HG02938 (cell line): ENCODE data around the gene PIWIL1.

Experiments
- ATAC-seq: cut with Tn5 transposase; IDR thresholded peaks from one replicate; pipeline ENCODE4 v1.9.1; 2021; ENCODE audit warnings: mild to moderate bottlenecking, moderate library complexity; ENCODE audit not compliant: unreplicated experiment

The PIWIL1 gene

GRCh38 chr12:130369816-130370215, 32.1 kb downstream of the PIWIL1 start:
- ATAC-seq = no peak

DNA sequence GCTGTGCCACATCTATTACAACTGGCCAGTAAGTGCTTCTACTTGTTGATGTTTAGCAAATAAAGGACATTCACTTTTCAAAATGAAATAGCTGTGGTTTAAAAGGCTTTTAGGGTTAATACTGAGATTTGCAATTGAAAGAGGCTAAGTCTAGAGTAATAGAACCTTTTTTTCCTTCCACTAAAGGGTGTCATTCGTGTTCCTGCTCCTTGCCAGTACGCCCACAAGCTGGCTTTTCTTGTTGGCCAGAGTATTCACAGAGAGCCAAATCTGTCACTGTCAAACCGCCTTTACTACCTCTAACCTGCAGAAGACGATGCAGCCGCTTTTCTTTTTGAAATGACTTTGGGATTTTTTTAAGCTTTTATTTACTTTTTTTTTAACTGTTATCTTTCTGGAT, 33.6 kb downstream of the PIWIL1 start:
- ATAC-seq = no peak

DNA sequence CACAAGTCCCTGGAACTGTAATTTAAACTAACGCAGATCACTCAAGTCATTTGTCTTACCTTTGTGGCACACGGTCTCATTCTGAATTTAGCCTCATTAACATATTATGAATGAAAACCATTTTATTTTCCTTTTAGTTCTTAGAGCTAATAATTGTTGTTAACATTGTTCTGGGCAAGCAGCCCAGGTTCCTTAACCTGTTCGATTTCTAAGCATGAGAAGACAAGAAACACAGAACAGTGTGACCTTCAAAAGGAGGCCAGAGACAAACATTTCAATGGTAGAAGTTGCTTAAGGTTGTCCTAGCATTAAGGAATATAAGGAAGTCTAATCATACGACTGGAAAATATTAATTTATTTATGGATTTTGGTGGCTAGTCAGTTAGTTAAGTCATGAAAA, 35.2 kb downstream of the PIWIL1 start:
- ATAC-seq = no peak

GRCh38 chr12:130374083-130374482, 36.4 kb downstream of the PIWIL1 start:
- no peak for ATAC-seq

GRCh38 chr12:130375296-130376287, 37.9 kb downstream of the PIWIL1 start:
- no peak for ATAC-seq

GRCh38 chr12:130382818-130383217, 45.1 kb downstream of the PIWIL1 start:
- ATAC-seq = no peak

DNA sequence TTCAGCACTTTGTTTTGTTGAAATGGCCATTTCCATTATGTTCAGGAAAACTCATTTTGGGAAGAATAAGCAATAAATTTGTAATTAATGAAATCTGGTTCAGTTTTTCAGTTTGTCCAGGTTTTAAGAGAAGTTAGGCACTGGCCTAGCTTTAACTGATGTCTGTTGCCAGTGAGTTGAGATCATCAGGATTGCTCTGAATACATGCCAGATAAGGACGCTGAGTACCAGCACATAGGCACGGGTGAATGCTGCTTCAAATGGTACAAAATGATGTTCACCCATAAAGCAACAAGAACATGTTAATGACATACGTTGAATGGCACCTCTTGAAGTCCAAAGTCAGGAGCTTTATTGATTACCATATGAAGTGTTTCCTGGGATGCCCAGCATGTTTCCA, 46.5 kb downstream of the PIWIL1 start:
- no peak for ATAC-seq

DNA sequence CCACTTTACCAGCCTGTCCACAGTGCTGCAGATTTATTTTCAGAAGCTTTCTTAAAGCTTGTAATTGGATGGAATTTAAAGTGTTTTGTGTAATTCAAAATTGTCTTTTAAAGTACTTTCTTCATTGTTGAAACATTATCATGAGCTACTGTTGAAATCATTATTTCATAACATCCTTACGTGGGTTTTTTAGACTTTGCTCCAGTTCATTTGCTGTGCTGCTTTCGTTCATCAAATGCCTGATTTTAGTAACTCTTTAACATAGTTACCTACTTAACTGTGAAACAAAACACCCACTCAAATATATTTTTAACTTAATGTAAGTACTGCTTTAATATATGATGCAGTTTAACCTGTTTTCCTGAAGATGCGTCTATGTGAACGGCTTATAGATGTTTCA, 47.5 kb downstream of the PIWIL1 start:
- ATAC-seq = no peak

DNA sequence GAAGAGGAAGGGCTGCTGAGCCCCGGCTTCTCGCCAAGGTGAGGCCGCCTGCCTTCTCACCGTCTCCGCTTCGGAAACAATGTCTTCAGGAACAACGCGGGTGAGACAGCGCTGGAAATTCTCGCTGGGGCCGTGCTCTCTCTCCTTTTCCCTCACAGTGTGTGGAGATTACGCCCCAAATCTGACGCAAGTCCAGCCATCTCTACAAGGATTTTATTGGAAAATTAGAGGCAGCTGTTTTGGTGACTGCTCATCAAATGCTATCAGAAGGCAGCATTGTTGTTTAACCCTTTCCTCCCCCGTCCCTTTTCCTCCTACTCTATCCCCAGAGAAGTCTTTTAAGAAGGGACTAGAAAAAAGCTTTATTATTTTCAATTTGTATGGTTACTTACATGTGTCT, 53.5 kb downstream of the PIWIL1 start:
- ATAC-seq = no peak

- ATAC-seq = no peak
Measured at GRCh38 chr12:130394906-130395305, 57.2 kb downstream of the PIWIL1 start.

- no peak for ATAC-seq
Measured at GRCh38 chr12:130396667-130397066, 59.0 kb downstream of the PIWIL1 start.

GRCh38 chr12:130398100-130398848, 60.6 kb downstream of the PIWIL1 start:
- no peak for ATAC-seq

GRCh38 chr12:130401703-130402102, 64.0 kb downstream of the PIWIL1 start:
- no peak for ATAC-seq

GRCh38 chr12:130405332-130405731, 67.6 kb downstream of the PIWIL1 start:
- ATAC-seq = no peak

DNA sequence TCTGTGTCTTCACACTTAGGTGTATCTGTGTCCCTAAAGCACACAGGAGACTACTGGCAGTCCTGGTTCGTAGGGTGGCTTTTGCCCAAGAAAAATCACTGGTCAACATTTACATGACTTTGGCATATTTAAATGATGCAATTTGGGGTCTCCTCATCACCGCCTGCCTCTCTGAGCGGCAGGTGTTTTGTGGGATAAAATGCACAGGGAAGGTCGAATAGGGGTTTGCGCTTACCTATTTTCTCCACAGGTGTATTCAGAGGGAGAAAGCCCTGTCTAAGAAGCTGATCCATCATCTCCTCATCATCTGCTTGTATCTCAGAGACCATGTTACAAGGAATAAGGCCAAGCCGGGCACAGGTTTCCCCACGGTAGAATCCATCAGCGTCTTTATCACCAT, 74.7 kb downstream of the PIWIL1 start:
- no peak for ATAC-seq

DNA sequence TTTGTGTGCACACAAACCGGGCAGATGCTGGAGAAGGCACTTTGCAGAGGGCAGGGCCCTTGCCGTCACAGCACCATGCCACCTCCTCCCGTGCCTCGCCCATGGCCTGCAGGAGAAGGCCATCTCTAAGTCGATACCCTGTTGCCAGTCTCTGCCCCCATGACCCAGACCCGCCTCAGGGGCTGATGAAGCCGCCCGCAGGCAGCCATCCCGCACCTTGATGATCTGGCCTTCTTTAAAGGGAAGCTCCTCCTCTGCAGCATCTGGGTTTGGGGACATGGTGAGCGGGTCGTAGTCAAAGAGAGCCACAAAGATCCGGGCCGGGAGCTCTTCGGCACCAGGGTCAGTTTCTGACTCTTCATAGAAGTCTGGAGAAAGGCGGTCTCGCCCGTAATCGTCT, 76.2 kb downstream of the PIWIL1 start:
- ATAC-seq = no peak

DNA sequence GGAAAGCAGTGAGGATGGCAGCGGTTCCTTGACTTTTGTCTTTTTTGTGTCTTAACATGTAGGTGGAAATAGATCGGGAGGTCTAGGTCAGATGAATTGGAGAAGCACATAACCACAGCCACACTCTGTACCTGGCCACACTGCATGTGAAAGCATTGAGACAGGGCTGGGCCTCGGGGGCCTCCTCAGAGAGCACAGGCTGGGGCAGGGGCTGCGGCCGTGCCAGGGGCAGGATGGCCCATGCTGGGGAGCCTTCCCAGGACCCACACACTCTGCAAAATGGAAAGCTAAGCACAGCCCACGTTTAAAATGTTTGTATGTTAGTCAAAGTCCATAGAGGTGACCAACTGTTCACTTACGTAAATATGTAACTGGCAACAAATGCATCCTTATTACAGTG, 76.7 kb downstream of the PIWIL1 start:
- ATAC-seq = no peak

GRCh38 chr12:130418251-130418650, 80.6 kb downstream of the PIWIL1 start:
- no peak for ATAC-seq

DNA sequence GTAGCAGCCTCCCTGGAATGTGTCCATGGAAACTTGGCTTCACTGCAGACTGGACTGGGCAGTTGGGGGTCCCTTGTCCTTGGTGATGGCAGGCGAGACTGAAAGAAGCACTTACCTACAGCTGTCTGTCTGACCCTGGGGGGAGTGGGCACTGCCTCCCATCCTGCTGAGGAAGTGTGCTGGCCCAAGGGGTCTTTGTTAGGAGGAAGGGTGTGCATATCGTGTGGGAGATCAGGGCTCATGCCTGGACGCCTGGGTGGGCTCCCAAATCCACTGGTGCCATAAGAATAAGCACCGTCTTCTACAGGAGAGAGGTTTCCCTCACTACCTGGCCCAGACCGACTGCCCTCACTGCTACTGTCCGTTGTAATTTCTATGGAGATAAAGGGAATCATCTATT, 81.4 kb downstream of the PIWIL1 start:
- ATAC-seq = no peak

DNA sequence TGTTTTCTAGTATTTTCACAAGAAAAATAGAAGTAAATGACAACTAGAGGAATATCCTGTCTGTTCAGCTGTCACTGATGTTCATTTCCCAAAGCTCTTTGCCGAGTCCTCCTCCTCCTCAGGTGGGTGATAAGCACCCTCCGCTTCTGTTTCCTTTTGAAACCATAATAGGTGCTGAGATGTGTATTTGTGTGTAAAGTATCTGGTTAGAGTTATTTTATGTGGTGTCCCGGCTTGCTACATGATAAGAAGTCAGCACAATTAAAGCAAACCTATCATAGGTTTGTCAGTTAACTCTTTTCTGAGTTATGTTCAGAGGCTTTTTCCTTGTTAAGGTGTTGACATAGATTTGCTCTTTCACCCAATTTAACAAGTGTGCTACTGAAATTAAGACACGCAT, 82.4 kb downstream of the PIWIL1 start:
- no peak for ATAC-seq

- no peak for ATAC-seq
Measured at GRCh38 chr12:130421896-130422295, 84.2 kb downstream of the PIWIL1 start.
